KOPT-K1 (cell line): Measurements from ENCODE around the gene CST2.
"Not testable (repeated sequence)": the region's sequence is repeated elsewhere in the genome, so short reads cannot be mapped to it uniquely, and the experiment has no call there.

Source experiments
- H3K27ac ChIP-seq: fragments of 200-600 bp; sonication (generic); 2 replicates; pipeline ENCODE4 v1.5.1; 2016; ENCODE audit warnings: antibody characterized with exemption, mild to moderate bottlenecking, low read depth, low read length; ENCODE audit not compliant: poor library complexity, severe bottlenecking
- H3K36me3 ChIP-seq: fragments of 200-600 bp; sonication (generic); 2 replicates; pipeline ENCODE4 v1.5.1; 2017; ENCODE audit warnings: antibody characterized with exemption, mild to moderate bottlenecking, low read length, moderate library complexity; ENCODE audit not compliant: insufficient read depth
- H3K9me3 ChIP-seq: fragments of 200-600 bp; sonication (generic); 2 replicates; pipeline ENCODE4 v1.5.1; 2017; ENCODE audit warnings: antibody characterized with exemption, low read length, mild to moderate bottlenecking; ENCODE audit not compliant: insufficient read depth, poor library complexity, severe bottlenecking

CST2 gene

GRCh38 chr20:23777380-23777779 lies 49.1 kb downstream of the CST2 start:
- not testable (repeated sequence) for H3K9me3 ChIP-seq, H3K27ac ChIP-seq, H3K36me3 ChIP-seq

- H3K36me3 ChIP-seq: no peaks in the 10 kb centered on the region
- no peak overlapping the region for H3K27ac ChIP-seq
- H3K9me3 ChIP-seq: no peaks in the 10 kb centered on the region
Measured at GRCh38 chr20:23776067-23776771, 50.3 kb downstream of the CST2 start.

DNA sequence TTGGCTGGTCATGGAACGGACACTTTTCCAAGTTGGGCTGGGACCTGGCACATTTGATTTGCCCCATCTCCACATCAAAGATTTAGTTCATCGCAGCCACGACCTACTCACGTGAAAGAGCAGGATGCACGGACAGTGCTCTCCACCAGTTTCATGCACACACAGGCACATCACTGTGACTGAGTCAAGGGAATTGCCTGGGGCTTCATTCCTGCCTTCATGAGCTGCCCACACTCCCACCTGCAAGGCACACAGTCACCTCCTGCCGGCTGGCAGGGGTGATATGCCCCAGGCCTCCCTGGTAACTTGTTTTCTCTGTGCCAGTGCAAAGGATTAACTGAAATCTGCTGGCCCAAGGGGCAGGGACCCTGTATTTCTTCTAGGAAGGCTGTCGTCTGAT lies 52.4 kb downstream of the CST2 start:
- Histone ChIP-seq H3K36me3 (no peaks in the 10 kb centered on the region), H3K9me3 (no peaks in the 10 kb centered on the region), H3K27ac (no peak overlapping the region)
